HG03354 (cell line): ENCODE data around the gene DUSP1.
A peak's percentile ranks its signal among the peaks of the same experiment; 100 is the strongest.
"Not testable (repeated sequence)": the region's sequence is repeated elsewhere in the genome, so short reads cannot be mapped to it uniquely, and the experiment has no call there.

Source experiments
- ATAC-seq: cut with Tn5 transposase; IDR thresholded peaks from one replicate; pipeline ENCODE4 v1.9.1; 2021; ENCODE audit warnings: mild to moderate bottlenecking; ENCODE audit not compliant: unreplicated experiment, poor library complexity, severe bottlenecking

DUSP1 gene, protein sequence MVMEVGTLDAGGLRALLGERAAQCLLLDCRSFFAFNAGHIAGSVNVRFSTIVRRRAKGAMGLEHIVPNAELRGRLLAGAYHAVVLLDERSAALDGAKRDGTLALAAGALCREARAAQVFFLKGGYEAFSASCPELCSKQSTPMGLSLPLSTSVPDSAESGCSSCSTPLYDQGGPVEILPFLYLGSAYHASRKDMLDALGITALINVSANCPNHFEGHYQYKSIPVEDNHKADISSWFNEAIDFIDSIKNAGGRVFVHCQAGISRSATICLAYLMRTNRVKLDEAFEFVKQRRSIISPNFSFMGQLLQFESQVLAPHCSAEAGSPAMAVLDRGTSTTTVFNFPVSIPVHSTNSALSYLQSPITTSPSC

DNA sequence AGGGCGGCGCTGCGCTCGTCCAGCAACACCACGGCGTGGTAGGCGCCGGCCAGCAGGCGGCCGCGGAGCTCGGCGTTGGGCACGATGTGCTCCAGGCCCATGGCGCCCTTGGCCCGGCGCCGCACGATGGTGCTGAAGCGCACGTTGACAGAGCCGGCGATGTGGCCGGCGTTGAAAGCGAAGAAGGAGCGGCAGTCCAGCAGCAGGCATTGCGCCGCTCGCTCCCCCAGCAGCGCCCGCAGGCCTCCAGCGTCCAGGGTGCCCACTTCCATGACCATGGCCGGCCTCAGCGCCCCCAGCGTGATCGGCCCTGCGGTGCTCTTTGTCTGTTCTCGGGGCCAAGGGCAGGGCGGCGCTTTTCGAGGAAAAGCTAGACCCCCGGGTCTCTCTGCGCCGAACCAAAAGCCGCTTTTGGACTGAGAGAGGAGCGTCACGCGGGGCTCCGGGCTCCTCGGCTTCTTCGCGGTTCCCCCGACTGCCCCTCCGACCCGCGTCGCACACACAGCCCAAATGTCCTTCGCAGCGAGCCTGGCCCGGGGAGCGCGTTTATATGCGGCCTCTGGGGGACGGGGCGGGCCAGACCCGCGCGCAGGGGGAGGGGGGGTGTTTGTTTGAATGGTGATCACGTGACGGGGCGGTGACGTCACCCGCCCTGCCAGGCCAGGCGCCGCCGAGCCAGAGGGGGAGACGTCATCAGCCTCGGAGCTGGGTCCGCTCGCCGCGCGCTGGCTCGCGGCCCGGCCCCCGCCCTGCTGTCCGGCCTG lies at the start of gene DUSP1:
Gene DUSP1 (minus strand): TSS at position 521 of the 764 bp plus-strand sequence. CDS start 243 bp downstream, at position 278.
- peak; percentile 69 for ATAC-seq

- no peak for ATAC-seq
Observed at GRCh38 chr5:172820046-172820767, 49.2 kb upstream of the DUSP1 start.

DNA sequence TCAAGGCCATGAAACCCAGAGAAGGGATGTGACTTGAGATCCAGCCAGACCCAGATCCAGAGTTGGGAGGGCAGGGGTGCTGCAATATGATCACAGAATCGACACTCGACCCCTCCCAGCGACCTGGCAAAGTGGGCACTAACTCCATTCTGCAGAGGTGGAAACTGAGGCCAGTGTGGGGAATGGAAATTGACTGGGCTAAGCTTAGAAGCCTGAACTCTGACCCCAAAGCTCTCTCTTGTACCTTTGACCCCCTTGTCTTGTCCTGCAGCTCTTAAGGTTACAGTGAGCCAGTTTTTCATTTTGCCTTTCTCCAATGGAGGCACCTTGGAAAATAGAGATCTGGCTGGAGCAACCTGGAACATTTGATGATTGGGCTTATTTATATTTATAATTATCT lies 48.6 kb upstream of the DUSP1 start:
- no peak for ATAC-seq

- no peak for ATAC-seq
Observed at GRCh38 chr5:172818081-172818480, 47.1 kb upstream of the DUSP1 start.

DNA sequence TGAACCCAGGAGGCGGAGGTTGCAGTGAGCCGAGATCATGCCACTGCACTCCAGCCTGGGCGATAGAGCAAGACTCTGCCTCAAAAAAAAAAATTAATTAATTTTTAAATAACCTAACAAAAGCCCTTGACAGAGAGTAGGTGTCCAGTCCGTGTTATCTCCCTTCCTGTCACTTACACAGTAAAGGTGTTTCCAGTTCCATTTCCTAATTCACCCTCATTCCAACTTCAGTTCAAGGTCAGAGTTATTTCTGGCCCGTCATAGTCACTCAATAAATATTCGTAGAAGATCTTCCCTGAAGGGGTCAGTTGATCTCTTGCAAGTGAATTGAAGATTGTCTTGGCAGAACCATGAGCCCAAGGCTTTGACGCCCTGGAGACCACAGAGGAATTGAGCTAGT lies 46.7 kb upstream of the DUSP1 start:
- no peak for ATAC-seq

DNA sequence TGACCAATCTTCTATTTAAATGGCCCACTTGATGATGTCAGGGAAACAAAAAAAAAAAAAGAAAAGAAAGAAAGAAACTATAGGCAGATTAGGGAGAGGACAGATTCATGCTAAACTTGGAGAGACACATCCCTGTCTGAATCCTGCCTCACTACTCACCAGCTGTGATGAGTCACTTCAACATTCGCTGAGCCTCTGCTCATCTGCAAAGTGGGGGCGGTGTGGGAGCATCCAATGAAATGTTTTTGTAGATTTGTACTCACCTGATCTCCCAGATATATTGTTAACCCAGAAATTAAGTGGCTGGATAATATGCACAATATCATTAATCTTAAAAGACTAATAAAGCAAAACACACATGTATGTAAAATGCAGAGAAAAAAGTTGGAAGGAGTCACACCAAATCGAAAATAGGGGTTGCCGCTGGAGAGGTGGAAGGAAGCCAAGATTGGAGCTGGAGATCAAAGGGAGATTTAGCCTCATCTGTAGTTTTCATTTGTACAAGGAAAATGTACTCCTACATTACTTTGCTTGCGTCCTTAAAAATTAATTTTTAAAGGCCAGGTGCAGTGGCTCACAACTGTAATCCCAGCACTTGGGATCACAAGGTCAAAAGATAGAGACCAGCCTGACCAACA lies 46.0 kb upstream of the DUSP1 start:
- no peak for ATAC-seq

- no peak for ATAC-seq
Observed at GRCh38 chr5:172815631-172816030, 44.6 kb upstream of the DUSP1 start.

DNA sequence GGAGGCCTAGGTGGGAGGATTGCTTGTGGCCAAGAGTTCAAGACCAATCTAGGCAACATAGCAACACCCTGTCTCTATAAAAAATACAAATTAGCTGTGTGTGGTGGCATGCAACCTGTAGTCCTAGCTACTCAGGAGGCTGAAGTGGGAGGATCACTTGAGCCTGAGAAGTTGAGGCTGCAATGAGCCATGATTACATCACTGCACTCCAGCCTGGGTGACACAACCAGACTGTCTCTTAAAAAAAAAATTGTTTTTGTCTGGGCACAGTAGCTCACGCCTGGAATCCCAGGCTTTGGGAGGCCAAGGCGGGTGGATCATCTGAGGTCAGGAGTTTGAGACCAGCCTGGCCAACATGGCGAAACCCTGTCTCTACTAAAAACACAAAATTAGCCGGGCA lies 40.0 kb upstream of the DUSP1 start:
- not testable (repeated sequence) for ATAC-seq

- ATAC-seq = no peak
Observed at GRCh38 chr5:172809774-172810173, 38.8 kb upstream of the DUSP1 start.

DNA sequence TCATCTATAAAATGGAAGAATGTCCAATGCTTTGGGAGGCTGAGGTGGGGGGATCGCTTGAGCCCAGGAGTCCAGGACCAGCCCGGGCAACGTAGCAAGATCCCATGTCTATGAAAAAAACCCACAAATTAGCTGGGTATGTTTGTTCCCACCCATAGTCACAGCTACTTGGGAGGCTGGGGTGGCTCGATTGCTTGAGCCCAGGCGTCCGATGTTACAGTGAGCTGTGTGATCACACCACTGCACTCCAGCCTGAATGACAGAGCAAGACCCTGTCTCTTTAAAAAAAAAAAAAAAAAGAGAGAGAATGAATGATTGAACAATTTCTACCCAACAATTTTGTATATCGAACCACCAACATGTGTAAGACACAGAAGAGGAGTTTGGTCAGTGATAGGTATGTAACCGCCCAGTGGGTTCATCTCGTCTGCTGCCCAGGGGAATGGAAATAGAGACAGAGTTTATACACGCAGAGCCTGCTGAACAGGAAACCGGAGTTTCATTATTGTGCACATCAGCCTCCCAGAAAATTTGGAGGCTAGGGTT lies 36.8 kb upstream of the DUSP1 start:
- ATAC-seq = no peak

- peak; percentile 98 for ATAC-seq
Observed at GRCh38 chr5:172806897-172807672, 36.1 kb upstream of the DUSP1 start.

DNA sequence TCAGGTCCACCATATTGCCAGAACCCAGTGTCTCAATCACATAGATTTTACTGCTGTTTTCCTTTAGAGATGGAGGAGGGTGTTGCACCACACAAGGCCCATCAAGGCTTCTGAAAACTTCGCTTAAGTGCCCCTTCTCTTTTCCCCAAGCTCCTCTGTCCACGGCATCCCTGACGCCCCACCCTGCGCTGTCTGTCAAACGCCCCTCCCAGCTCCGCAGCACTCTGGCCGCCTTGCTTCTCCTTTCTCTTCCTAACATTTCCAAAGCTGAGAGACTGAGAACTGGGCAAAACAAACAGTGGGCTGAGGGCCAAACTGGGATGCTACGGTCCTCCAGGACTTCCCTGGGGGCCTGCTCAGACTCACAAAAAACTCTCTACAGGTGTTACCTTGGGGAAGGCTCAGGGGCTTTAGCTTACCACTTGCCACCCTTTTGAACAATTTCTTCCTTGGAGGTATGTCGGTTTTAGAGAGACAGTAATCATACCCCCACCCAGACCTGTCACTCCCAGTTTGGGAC lies 34.8 kb upstream of the DUSP1 start:
- no peak for ATAC-seq

DNA sequence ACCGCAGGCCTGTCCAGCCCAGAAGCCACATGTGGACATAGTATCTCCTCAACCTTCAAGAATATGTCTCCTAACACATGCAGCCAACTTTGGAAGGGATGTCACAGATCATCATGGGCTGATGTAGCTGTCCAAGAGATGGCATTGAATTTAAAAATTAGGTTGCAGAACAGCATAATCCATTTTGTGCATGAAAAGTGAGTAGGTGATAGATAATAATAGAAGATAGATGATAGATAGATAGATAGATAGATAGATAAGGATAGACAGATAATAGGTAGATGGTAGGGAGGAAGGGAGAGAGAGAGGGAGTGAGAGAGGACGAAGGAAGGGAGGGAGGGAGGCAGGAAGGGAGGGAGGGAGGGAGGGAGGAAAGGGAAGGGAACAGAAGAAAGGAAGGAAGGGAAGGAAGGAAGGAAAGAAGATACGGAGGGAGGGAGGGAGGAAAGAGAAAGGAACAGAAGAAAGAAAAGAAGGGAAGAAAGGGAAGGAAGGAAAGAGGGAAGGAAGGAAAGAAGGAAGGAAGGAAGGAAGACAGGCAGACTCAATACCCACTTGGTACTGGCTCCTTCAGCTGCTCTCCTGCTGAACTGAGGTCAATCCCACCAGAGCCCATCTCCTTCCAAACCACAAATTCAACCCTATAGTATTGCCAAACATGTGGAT lies 34.2 kb upstream of the DUSP1 start:
- ATAC-seq = no peak

GRCh38 chr5:172802567-172803176 lies 31.7 kb upstream of the DUSP1 start:
- ATAC-seq = no peak

GRCh38 chr5:172802112-172802511 lies 31.1 kb upstream of the DUSP1 start:
- no peak for ATAC-seq

GRCh38 chr5:172801179-172801671 lies 30.2 kb upstream of the DUSP1 start:
- no peak for ATAC-seq

DNA sequence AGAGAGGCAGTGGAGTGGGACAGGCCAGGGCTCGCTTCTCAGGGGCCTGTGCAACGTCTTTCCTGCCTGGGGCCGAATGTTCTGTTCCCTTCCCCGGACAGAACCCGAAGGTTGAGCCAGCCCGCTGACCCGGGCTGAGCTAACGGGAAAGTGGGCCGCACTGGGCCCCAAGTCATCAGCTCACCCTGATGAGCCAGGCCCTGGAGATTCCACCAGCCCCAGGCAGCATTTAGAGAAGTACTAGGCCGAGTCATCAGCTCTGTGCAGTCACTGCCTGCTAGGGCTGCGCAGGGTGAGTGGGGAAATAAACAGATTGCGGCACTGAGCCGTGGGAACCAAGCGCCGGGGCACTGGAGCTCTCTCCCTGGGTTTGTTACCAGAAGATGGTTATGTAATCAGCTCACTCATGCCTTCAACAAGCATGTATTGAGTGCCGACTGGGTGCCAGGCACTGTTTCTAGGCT lies 29.1 kb upstream of the DUSP1 start:
- no peak for ATAC-seq

DNA sequence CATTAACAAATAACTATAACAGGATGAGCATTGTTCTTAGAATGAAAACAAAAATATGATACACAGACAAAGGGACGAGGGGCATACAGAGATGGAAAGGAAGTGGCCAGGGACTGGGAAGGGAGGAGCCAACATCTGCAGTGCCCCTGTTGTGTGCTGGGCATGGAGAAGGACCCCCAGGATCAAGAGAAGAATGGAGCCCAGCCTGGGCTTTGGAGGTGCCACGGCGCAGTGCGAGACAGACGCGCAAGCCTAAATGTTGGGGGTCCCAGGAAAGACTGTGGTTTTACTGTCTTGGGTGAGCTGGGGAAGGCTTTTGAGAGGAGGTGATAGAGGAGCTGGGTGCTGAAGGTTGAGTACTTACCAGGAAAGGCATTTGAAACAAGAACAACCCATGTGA lies 28.4 kb upstream of the DUSP1 start:
- ATAC-seq = no peak
